ENCODE data around the gene ADAMTS12. TPM values are rescaled to one million over a fixed set of nuclear protein-coding genes. Genes with fewer than 3 reads are reported as not detected.

ADAMTS12 gene
- total RNA-seq, 3 donors from 2014 or later (not counting 1 experiment from before 2014, with no cell fraction given): not detected

- Histone ChIP-seq H3K4me3 (ENCODE audit: low read length) (no peak overlapping the region), H3K27me3 (ENCODE audit: control insufficient read depth, insufficient read depth, low read length) (no peaks in the 10 kb centered on the region), H3K36me3 (ENCODE audit: control insufficient read depth, insufficient read depth, low read length) (no peaks in the 10 kb centered on the region), H3K9me3 (ENCODE audit: control insufficient read depth, insufficient read depth, low read length) (no peaks in the 10 kb centered on the region), H3K27ac (ENCODE audit: low read length) (no peak overlapping the region), H3K4me1 (ENCODE audit: control insufficient read depth, insufficient read depth, low read length) (no peaks in the 10 kb centered on the region)
- ATAC-seq: no peak
- Mint-ChIP-seq H3K4me3 (no peak overlapping the region), H3K27me3 (ENCODE audit: low read depth in 2 of 2) (no peaks in the 10 kb centered on the region), H3K36me3 (no peaks in the 10 kb centered on the region), H3K4me1 (no peaks in the 10 kb centered on the region), H3K27ac (no peak overlapping the region), H3K9me3 (peaks cover 4 to 6% of the 10 kb centered on the region in 2 donors)
- TF ChIP-seq CTCF (IDR thresholded peaks at IDR 0.05): no peak
- intact Hi-C loops (cut with micrococcal nuclease): no loop called here
- 67% methylated on average over 1 of the region's 2 CpGs for WGBS (ENCODE audit: insufficient coverage)
- DNase-seq: no peak
Measured at GRCh38 chr5:33766023-33766422, 125.8 kb downstream of the ADAMTS12 start.

GRCh38 chr5:33764786-33765185 lies 127.0 kb downstream of the ADAMTS12 start:
- no peak for DNase-seq
- H3K36me3 Mint-ChIP-seq: no peaks in the 10 kb centered on the region
- H3K27ac Mint-ChIP-seq: no peak overlapping the region
- H3K4me3 ChIP-seq (ENCODE audit: low read length): no peak overlapping the region
- ATAC-seq: no peak
- intact Hi-C loops (cut with micrococcal nuclease): no loop called here
- H3K27ac ChIP-seq (ENCODE audit: low read length): no peak overlapping the region
- H3K4me3 Mint-ChIP-seq: no peak overlapping the region
- TF ChIP-seq CTCF (IDR thresholded peaks at IDR 0.05): no peak
- H3K9me3 Mint-ChIP-seq: peaks cover 0 to 4% of the 10 kb centered on the region in 2 donors
- H3K4me1 Mint-ChIP-seq: no peaks in the 10 kb centered on the region
- no peaks in the 10 kb centered on the region for H3K27me3 ChIP-seq (ENCODE audit: control insufficient read depth, insufficient read depth, low read length)
- H3K9me3 ChIP-seq (ENCODE audit: control insufficient read depth, insufficient read depth, low read length): no peaks in the 10 kb centered on the region
- WGBS (ENCODE audit: insufficient coverage): 100% methylated on average over 1 of the region's 3 CpGs
- H3K36me3 ChIP-seq (ENCODE audit: control insufficient read depth, insufficient read depth, low read length): no peaks in the 10 kb centered on the region
- no peaks in the 10 kb centered on the region for H3K4me1 ChIP-seq (ENCODE audit: control insufficient read depth, insufficient read depth, low read length)
- H3K27me3 Mint-ChIP-seq (ENCODE audit: low read depth in 2 of 2): no peaks in the 10 kb centered on the region

- ATAC-seq (no peak), DNase-seq (no peak)
- Histone ChIP-seq H3K4me1 (ENCODE audit: control insufficient read depth, insufficient read depth, low read length) (no peaks in the 10 kb centered on the region), H3K4me3 (ENCODE audit: low read length) (no peak overlapping the region), H3K27ac (ENCODE audit: low read length) (no peak overlapping the region), H3K27me3 (ENCODE audit: control insufficient read depth, insufficient read depth, low read length) (no peaks in the 10 kb centered on the region), H3K36me3 (ENCODE audit: control insufficient read depth, insufficient read depth, low read length) (no peaks in the 10 kb centered on the region), H3K9me3 (ENCODE audit: control insufficient read depth, insufficient read depth, low read length) (no peaks in the 10 kb centered on the region)
- Mint-ChIP-seq H3K27ac (no peak overlapping the region), H3K9me3 (peaks cover 0 to 4% of the 10 kb centered on the region in 2 donors), H3K27me3 (ENCODE audit: low read depth in 2 of 2) (no peaks in the 10 kb centered on the region), H3K36me3 (no peaks in the 10 kb centered on the region), H3K4me1 (no peaks in the 10 kb centered on the region), H3K4me3 (no peak overlapping the region)
- intact Hi-C loops (cut with micrococcal nuclease): no loop called here
- no peak for TF ChIP-seq CTCF (IDR thresholded peaks at IDR 0.05)
- WGBS (ENCODE audit: insufficient coverage): 81% methylated on average over 2 of the region's 2 CpGs
Measured at GRCh38 chr5:33763435-33763834, 128.4 kb downstream of the ADAMTS12 start.

GRCh38 chr5:33762859-33763258 lies 128.9 kb downstream of the ADAMTS12 start:
- Mint-ChIP-seq H3K36me3 (no peaks in the 10 kb centered on the region), H3K27ac (no peak overlapping the region), H3K4me3 (no peak overlapping the region), H3K9me3 (peaks cover 0 to 4% of the 10 kb centered on the region in 2 donors), H3K27me3 (ENCODE audit: low read depth in 2 of 2) (no peaks in the 10 kb centered on the region), H3K4me1 (no peaks in the 10 kb centered on the region)
- no peaks in the 10 kb centered on the region for H3K36me3 ChIP-seq (ENCODE audit: control insufficient read depth, insufficient read depth, low read length)
- TF ChIP-seq CTCF (IDR thresholded peaks at IDR 0.05): no peak
- H3K4me1 ChIP-seq (ENCODE audit: control insufficient read depth, insufficient read depth, low read length): no peaks in the 10 kb centered on the region
- intact Hi-C loops (cut with micrococcal nuclease): no loop called here
- H3K9me3 ChIP-seq (ENCODE audit: control insufficient read depth, insufficient read depth, low read length): no peaks in the 10 kb centered on the region
- ATAC-seq (no peak), DNase-seq (no peak)
- H3K27ac ChIP-seq (ENCODE audit: low read length): no peak overlapping the region
- no peak overlapping the region for H3K4me3 ChIP-seq (ENCODE audit: low read length)
- WGBS (ENCODE audit: insufficient coverage): no CpG with 5 or more reads among the region's 1 CpG
- no peaks in the 10 kb centered on the region for H3K27me3 ChIP-seq (ENCODE audit: control insufficient read depth, insufficient read depth, low read length)
